ENCODE measurements around the gene MNAT1.

DNA sequence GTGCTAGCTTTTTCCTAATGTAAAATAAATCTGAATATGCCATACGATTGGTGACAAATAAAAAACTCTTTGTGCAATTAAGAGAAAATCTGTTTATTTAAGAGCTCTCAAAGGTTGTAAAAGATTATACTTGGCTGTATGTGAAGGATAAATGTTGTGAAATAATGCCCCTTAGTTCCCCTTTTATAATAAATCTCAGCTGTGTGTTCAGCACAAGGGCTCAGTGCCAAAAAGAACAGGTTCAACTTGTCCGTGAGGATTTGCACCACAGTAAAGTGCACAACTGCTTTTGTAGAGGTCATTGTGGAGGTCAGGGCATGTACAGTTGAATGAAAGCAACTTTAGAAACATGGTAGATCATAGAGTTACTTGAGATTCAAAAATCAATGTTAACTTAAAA, 127.7 kb downstream of the MNAT1 start:
- TF ChIP-seq EZH2 (IDR thresholded peaks at IDR 0.05; ENCODE audit: low read length, unreplicated experiment) (no peak), EZH2phosphoT487 (IDR thresholded peaks at IDR 0.05; ENCODE audit: borderline replicate concordance, low read length) (no peak)

All from PC-3 (cell line).